GM19025 (cell line): ENCODE data around the gene NEMP1.

Source experiments
- ATAC-seq: cut with Tn5 transposase; IDR thresholded peaks from one replicate; pipeline ENCODE4 v1.9.1; 2021; ENCODE audit warnings: mild to moderate bottlenecking, low read depth, moderate library complexity; ENCODE audit not compliant: unreplicated experiment

NEMP1 gene

GRCh38 chr12:57006809-57007475 lies 71.6 kb downstream of the NEMP1 start:
- no peak for ATAC-seq

GRCh38 chr12:57005980-57006808 lies 72.4 kb downstream of the NEMP1 start, which contains the start of gene ZBTB39:
ZBTB39 (minus strand) TSS chr12:57006546; CDS start chr12:57004917, 1,629 bp downstream.
- peak; percentile 84 for ATAC-seq
